Measurements from ENCODE around the gene SAT2.

DNA sequence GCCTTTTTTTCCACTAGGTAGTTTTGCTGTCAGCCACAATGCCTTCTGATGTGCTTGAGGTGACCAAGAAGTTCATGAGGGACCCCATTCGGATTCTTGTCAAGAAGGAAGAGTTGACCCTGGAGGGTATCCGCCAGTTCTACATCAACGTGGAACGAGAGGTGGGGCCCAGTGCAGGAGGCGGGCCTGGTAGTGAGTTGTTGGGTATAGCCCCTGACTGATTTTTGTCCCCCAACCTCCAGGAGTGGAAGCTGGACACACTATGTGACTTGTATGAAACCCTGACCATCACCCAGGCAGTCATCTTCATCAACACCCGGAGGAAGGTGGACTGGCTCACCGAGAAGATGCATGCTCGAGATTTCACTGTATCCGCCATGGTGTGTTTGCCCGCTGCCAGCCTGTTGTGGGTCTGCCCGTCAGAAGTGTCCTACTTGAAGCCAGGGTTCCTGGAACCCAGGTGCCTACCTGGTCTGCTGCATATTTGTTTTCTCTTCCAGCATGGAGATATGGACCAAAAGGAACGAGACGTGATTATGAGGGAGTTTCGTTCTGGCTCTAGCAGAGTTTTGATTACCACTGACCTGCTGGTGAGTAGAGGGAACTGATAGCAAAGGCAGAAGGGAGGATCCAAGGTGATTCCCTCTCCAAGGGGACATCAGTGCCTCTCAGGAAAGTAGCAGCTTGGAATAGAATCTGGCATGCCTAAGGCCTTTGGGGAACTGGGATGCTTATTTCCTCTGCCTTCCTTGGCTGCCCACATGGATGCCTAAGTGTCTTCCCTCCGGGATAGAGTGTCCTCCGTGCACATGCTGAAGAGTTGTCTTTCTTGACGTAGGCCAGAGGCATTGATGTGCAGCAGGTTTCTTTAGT lies 50.1 kb downstream of the SAT2 start:
- TF ChIP-seq, protein P1, sequence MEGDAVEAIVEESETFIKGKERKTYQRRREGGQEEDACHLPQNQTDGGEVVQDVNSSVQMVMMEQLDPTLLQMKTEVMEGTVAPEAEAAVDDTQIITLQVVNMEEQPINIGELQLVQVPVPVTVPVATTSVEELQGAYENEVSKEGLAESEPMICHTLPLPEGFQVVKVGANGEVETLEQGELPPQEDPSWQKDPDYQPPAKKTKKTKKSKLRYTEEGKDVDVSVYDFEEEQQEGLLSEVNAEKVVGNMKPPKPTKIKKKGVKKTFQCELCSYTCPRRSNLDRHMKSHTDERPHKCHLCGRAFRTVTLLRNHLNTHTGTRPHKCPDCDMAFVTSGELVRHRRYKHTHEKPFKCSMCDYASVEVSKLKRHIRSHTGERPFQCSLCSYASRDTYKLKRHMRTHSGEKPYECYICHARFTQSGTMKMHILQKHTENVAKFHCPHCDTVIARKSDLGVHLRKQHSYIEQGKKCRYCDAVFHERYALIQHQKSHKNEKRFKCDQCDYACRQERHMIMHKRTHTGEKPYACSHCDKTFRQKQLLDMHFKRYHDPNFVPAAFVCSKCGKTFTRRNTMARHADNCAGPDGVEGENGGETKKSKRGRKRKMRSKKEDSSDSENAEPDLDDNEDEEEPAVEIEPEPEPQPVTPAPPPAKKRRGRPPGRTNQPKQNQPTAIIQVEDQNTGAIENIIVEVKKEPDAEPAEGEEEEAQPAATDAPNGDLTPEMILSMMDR (IDR thresholded peaks at IDR 0.05), result no peak
- no peak for TF ChIP-seq POLR2A (IDR thresholded peaks at IDR 0.05)
